Pancreas (tissue), 10 donors: ENCODE data around the gene KDM2B. TPM values are rescaled to one million over a fixed set of nuclear protein-coding genes. Genes with fewer than 3 reads are reported as not detected.
A peak's percentile ranks its signal among the peaks of the same experiment; 100 is the strongest.

Experiments used
- ATAC-seq, 4 donors: fragments of 200-7000 bp; cut with Tn5 transposase; one replicate each; pipeline versions ENCODE4 v1.8.0 to v1.9.1; 2020; ENCODE audit warnings: mild to moderate bottlenecking in 4 of 4, moderate library complexity in 4 of 4
- DNase-seq, 6 donors: peaks; one replicate each; pipeline ENCODE4 v3.0.0-alpha.2; 2020
- FAIRE-seq: peaks from 2 replicates; lab custom pipeline; 2012; peaks lifted over from hg19 to GRCh38; lab: Jason Lieb, UNC
- H3K27ac ChIP-seq, 4 donors: fragments of 200-600 bp; sonication (generic); 1 replicate in 3 of 4; 2 replicates in 1 of 4; pipeline versions ENCODE4 v1.5.0 to v1.8.0; 2020
- H3K27me3 ChIP-seq, 4 donors: fragments of 200-600 bp; one replicate each; pipeline ENCODE4 v1.8.0; 2021
- H3K36me3 ChIP-seq, 3 donors: fragments of 200-600 bp; sonication (generic) in 1 of 3; one replicate each; pipeline versions ENCODE4 v1.5.0 to v1.8.0; 2020 to 2021
- H3K4me1 ChIP-seq, 3 donors: fragments of 200-600 bp; one replicate each; pipeline ENCODE4 v1.8.0; 2021
- H3K4me3 ChIP-seq, 4 donors: fragments of 200-600 bp; sonication (generic) in 2 of 4; one replicate each; pipeline versions ENCODE4 v1.5.0 to v1.8.0; 2020 to 2021
- H3K9me3 ChIP-seq, 4 donors: fragments of 200-600 bp; one replicate each; pipeline ENCODE4 v1.8.0; 2021
- CTCF ChIP-seq, 4 donors: fragments of 200-600 bp; sonication (generic) in 3 of 4; IDR thresholded peaks; one replicate each; pipeline versions ENCODE4 v1.5.0 to v1.8.0; 2021; ENCODE audit warnings: antibody characterized with exemption in 4 of 4
- WGBS, 2 donors: extraction: QIAGEN DNeasy Blood & Tissue Kit; methylation state at CpG; one replicate each; pipeline ENCODE4 v1.1.7; 2013; 5-methylcytosine and 5-hydroxymethylcytosine counted together
- intact Hi-C, 3 donors: fragments of 100-400 bp; cut with DNase I; formaldehyde crosslinking; loops; one replicate each; pipeline versions ENCODE4 v1.11.1 to v1.14.2; 2022
- polyA plus RNA-seq, 2 donors: library from polyadenylated mRNA; stranded (reverse); fragments of 200-250 nt; gene quantifications; one replicate each; pipeline ENCODE4 v1.2.3, GENCODE V29; 2013
- total RNA-seq, 6 donors: library from RNA; stranded (reverse); fragmentation: NEBNext Ultra II Directional in 4 of 6; extraction: Animal tissue kit (Norgen Biotek cat#: 25700) in 4 of 6; gene quantifications; one replicate each; pipeline versions ENCODE4 v1.2.1 to v1.2.4, GENCODE V29; 2021 to 2023
- donor health status: healthy with polysubstance abuse.
- donor health status: DM: no; HTN: no; CAD: no; lungs with moderate emphysema.
- donor health status: DM: no; HTN: no; CAD: no.
- donor health status: control.
- donor health status: control.
- donor health status: Bipolar disorder and iron deficiency.
- donor health status: DM: yes; HTN: yes; CAD: no.
- donor health status: DM: no; HTN: no; CAD: no.
- donor health status: DM: no; HTN: no; CAD: no.
- donor health status: DM: yes; HTN: yes; CAD: no.

KDM2B gene
- total and polyA plus RNA-seq, 8 donors: 7.4 to 21.7 (median 10.3) TPM

DNA sequence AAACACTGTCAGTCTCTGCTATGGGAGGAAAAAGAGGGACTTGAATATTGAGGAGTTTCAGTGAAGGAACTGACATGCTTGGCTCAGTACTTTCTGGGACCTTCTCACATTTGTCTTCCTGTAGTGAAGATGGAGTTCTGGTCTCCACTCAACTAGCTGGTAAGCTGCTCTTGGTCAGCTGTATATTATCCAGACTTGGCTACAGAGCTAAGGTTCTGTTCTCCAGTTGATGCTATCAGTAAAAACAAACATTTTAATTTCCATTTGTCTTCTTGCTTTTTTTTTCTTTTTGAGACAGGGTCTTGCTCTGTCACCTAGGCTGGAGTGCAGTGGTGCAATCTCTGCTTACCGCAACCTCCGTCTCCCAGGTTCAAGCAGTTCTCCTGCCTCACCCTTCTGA is 175.6 kb downstream of the KDM2B start:
- intact Hi-C loops: no loop called here
- Histone ChIP-seq H3K27me3 (no peaks in the 10 kb centered on the region), H3K4me1 (peaks cover 8 to 14% (median 13%) of the 10 kb centered on the region in 3 donors), H3K36me3 (no peaks in the 10 kb centered on the region), H3K4me3 (no peak overlapping the region), H3K9me3 (no peaks in the 10 kb centered on the region), H3K27ac (no peak overlapping the region)
- FAIRE-seq (no peak), ATAC-seq (no peak), DNase-seq (no peak)
- 51 to 69% methylated on average over 2 of the region's 2 CpGs for WGBS, 2 donors
- TF ChIP-seq CTCF (IDR thresholded peaks at IDR 0.05): no peak

GRCh38 chr12:121404734-121405133 is 176.1 kb downstream of the KDM2B start:
- no peak for TF ChIP-seq CTCF (IDR thresholded peaks at IDR 0.05)
- DNase-seq (peak in 4 of 6 donors; percentile 29 to 49 (median 40)), FAIRE-seq (no peak), ATAC-seq (no peak)
- no peak overlapping the region for H3K4me3 ChIP-seq
- intact Hi-C loops: no loop called here
- H3K4me1 ChIP-seq: peaks cover 8 to 14% (median 13%) of the 10 kb centered on the region in 3 donors
- H3K27me3 ChIP-seq: no peaks in the 10 kb centered on the region
- 76 to 88% methylated on average over 1 of the region's 1 CpG for WGBS, 2 donors
- no peaks in the 10 kb centered on the region for H3K36me3 ChIP-seq
- no peaks in the 10 kb centered on the region for H3K9me3 ChIP-seq
- H3K27ac ChIP-seq: no peak overlapping the region

- ATAC-seq: no peak
- TF ChIP-seq CTCF (IDR thresholded peaks at IDR 0.05): no peak
- Histone ChIP-seq H3K4me3 (no peak overlapping the region), H3K9me3 (no peaks in the 10 kb centered on the region), H3K27me3 (no peaks in the 10 kb centered on the region), H3K36me3 (no peaks in the 10 kb centered on the region), H3K27ac (no peak overlapping the region), H3K4me1 (peaks cover 8 to 19% (median 17%) of the 10 kb centered on the region in 3 donors)
- WGBS, 2 donors: 84 to 87% methylated on average over 5 of the region's 5 CpGs
- FAIRE-seq: no peak
- no peak for DNase-seq
- intact Hi-C loops: no loop called here
These were observed 177.1 kb downstream of the KDM2B start for GRCh38 chr12:121403721-121404120.

DNA sequence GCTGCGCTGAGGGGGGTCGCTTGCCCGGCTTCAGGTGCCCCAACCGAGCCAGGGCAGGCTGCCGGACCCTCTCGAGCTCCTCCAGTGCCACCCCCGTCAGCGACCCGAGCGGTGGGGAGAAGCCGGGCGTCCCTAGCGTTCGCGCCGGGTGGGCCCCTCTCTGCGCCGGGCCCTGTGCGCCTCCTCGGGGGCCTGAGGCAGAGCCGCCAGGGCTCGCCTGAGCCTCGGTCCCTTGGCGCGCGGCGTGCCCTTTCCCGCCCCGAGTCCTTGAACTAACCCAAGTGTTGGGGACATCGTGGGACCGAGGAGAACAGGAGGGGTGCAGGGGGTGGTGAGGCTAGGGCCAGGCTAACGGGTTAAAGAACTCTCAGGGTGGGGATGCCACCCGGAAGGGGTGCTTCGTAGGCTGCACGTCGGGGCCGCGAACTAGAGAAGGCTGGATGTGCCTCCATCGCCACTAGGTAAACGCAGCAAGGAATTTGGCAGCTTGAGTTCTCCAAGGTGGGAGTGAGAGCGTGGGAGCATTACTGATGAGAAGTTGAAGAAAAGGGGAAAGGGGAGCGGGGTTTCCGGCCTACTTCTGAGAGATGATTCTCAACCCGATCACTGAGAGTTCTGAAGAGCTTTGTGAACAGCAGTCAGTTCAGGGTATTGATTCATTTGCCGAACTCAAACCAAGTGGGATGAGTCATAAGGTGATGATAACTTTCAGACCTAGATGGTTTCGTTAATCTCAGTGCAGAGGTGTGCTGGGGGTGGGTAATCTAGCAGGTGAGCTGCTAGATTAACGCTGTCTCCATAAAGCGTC is 180.3 kb downstream of the KDM2B start:
- 0 to 1% methylated on average over 38 to 48 of the region's 48 CpGs for WGBS, 2 donors
- no peak for TF ChIP-seq CTCF (IDR thresholded peaks at IDR 0.05)
- no peaks in the 10 kb centered on the region for H3K36me3 ChIP-seq
- peak overlapping the region; percentile 85 to 98 (median 95) for H3K27ac ChIP-seq
- no peak for FAIRE-seq
- H3K27me3 ChIP-seq: no peaks in the 10 kb centered on the region
- intact Hi-C loops: no loop called here
- peaks cover 8 to 20% (median 18%) of the 10 kb centered on the region in 3 donors for H3K4me1 ChIP-seq
- peak in 5 of 6 donors; percentile 28 to 80 (median 46) for DNase-seq
- peak overlapping the region; percentile 51 to 98 (median 94) for H3K4me3 ChIP-seq
- ATAC-seq: peak; percentile 37 to 75 (median 61)
- no peaks in the 10 kb centered on the region for H3K9me3 ChIP-seq
